Gastroesophageal sphincter (tissue), 3 donors: ENCODE results near the gene HIVEP2.

Source experiments
- CTCF ChIP-seq, 4 experiments: fragments of 200-600 bp in 2 of 4; fragments of 450-650 bp in 2 of 4; sonication (generic) in 1 of 4; IDR thresholded peaks; one replicate each; pipeline ENCODE4 v1.5.1; 2017 to 2019; ENCODE audit warnings: antibody characterized with exemption in 4 of 4, mild to moderate bottlenecking in 2 of 4, moderate library complexity in 2 of 4
- POLR2A ChIP-seq, 2 donors: fragments of 450-650 bp; IDR thresholded peaks; one replicate each; pipeline ENCODE4 v1.6.1; 2017; ENCODE audit warnings: antibody characterized with exemption in 2 of 2, mild to moderate bottlenecking in 2 of 2, moderate library complexity in 1 of 2
- POLR2AphosphoS5 ChIP-seq: sonication (generic); formaldehyde crosslinking; IDR thresholded peaks from one replicate; pipeline ENCODE4 v1.6.1; 2017; ENCODE audit warnings: antibody characterized with exemption

GRCh38 chr6:142822842-142823241, 122.1 kb downstream of the HIVEP2 start:
- TF ChIP-seq POLR2AphosphoS5 (no peak), CTCF (IDR thresholded peaks at IDR 0.05) (peak in 1 of 4 experiments; percentile 17), POLR2A (IDR thresholded peaks at IDR 0.05) (no peak)
